Measurements from ENCODE around the gene SNX6. TPM values are rescaled to one million over a fixed set of nuclear protein-coding genes. Genes with fewer than 3 reads are reported as not detected.

The SNX6 gene
- total and polyA plus RNA-seq, 8 donors = 71.3 to 123 (median 107) TPM

- DNase-seq (peak in 1 of 4 donors; percentile 6), ATAC-seq (no peak)
- no peak overlapping the region for H3K4me3 ChIP-seq
- H3K4me1 ChIP-seq = no peaks in the 10 kb centered on the region
- no peak overlapping the region for H3K27ac ChIP-seq
- peaks cover 0 to 99% of the 10 kb centered on the region in 2 donors for H3K36me3 ChIP-seq
- no peaks in the 10 kb centered on the region for H3K27me3 ChIP-seq
- no peaks in the 10 kb centered on the region for H3K9me3 ChIP-seq
- TF ChIP-seq CTCF (IDR thresholded peaks at IDR 0.05) = no peak
- intact Hi-C loops (cut with DNase I) = no loop called here
These were observed 47.7 kb downstream of the SNX6 start for GRCh38 chr14:34582117-34582680.

GRCh38 chr14:34580381-34580780, 49.6 kb downstream of the SNX6 start:
- Histone ChIP-seq H3K4me3 (no peak overlapping the region), H3K9me3 (no peaks in the 10 kb centered on the region), H3K27me3 (no peaks in the 10 kb centered on the region), H3K36me3 (peaks cover 0 to 100% of the 10 kb centered on the region in 2 donors), H3K27ac (no peak overlapping the region), H3K4me1 (no peaks in the 10 kb centered on the region)
- intact Hi-C loops (cut with DNase I) = no loop called here
- DNase-seq (peak in 1 of 4 donors; percentile 2), ATAC-seq (no peak)
- TF ChIP-seq CTCF (IDR thresholded peaks at IDR 0.05) = no peak

GRCh38 chr14:34571771-34572170, 58.2 kb downstream of the SNX6 start:
- DNase-seq = peak in 1 of 4 donors; percentile 2
- no peaks in the 10 kb centered on the region for H3K27me3 ChIP-seq
- no peak overlapping the region for H3K27ac ChIP-seq
- TF ChIP-seq CTCF (IDR thresholded peaks at IDR 0.05) = no peak
- H3K9me3 ChIP-seq = no peaks in the 10 kb centered on the region
- H3K4me3 ChIP-seq = no peak overlapping the region
- H3K36me3 ChIP-seq = peaks cover 0 to 100% of the 10 kb centered on the region in 2 donors
- intact Hi-C loops (cut with DNase I) = no loop called here
- no peak for ATAC-seq
- no peaks in the 10 kb centered on the region for H3K4me1 ChIP-seq

- Histone ChIP-seq H3K4me1 (no peaks in the 10 kb centered on the region), H3K27ac (no peak overlapping the region), H3K27me3 (no peaks in the 10 kb centered on the region), H3K9me3 (no peaks in the 10 kb centered on the region), H3K36me3 (peaks cover 0 to 99% of the 10 kb centered on the region in 2 donors), H3K4me3 (no peak overlapping the region)
- intact Hi-C loops (cut with DNase I) = no loop called here
- no peak for ATAC-seq
- TF ChIP-seq CTCF (IDR thresholded peaks at IDR 0.05) = no peak
- no peak for DNase-seq
These were observed 60.2 kb downstream of the SNX6 start for GRCh38 chr14:34569750-34570149.

- Histone ChIP-seq H3K4me3 (no peak overlapping the region), H3K9me3 (no peaks in the 10 kb centered on the region), H3K4me1 (no peaks in the 10 kb centered on the region), H3K27ac (no peak overlapping the region), H3K27me3 (no peaks in the 10 kb centered on the region), H3K36me3 (peaks cover 0 to 99% of the 10 kb centered on the region in 2 donors)
- no peak for ATAC-seq
- no peak for TF ChIP-seq CTCF (IDR thresholded peaks at IDR 0.05)
- intact Hi-C loops (cut with DNase I) = no loop called here
- peak in 2 of 4 donors; percentile 22 for DNase-seq
These were observed 61.1 kb downstream of the SNX6 start for GRCh38 chr14:34568803-34569202.

All from left lung (tissue), 10 donors.